Ureter (tissue), 1 donor: ENCODE results near the gene GREB1. TPM values are rescaled to one million over a fixed set of nuclear protein-coding genes. Genes with fewer than 3 reads are reported as not detected.

ENCODE experiments used
- DNase-seq: peaks from one replicate; pipeline ENCODE4 v3.0.0-alpha.2; 2020; ENCODE audit warnings: low spot score
- total RNA-seq: library from RNA; stranded (reverse); gene quantifications from one replicate; pipeline ENCODE4 v1.2.4, GENCODE V29; 2023
- donor health status: DM: yes; HTN: yes; CAD: no.

Gene GREB1, protein sequence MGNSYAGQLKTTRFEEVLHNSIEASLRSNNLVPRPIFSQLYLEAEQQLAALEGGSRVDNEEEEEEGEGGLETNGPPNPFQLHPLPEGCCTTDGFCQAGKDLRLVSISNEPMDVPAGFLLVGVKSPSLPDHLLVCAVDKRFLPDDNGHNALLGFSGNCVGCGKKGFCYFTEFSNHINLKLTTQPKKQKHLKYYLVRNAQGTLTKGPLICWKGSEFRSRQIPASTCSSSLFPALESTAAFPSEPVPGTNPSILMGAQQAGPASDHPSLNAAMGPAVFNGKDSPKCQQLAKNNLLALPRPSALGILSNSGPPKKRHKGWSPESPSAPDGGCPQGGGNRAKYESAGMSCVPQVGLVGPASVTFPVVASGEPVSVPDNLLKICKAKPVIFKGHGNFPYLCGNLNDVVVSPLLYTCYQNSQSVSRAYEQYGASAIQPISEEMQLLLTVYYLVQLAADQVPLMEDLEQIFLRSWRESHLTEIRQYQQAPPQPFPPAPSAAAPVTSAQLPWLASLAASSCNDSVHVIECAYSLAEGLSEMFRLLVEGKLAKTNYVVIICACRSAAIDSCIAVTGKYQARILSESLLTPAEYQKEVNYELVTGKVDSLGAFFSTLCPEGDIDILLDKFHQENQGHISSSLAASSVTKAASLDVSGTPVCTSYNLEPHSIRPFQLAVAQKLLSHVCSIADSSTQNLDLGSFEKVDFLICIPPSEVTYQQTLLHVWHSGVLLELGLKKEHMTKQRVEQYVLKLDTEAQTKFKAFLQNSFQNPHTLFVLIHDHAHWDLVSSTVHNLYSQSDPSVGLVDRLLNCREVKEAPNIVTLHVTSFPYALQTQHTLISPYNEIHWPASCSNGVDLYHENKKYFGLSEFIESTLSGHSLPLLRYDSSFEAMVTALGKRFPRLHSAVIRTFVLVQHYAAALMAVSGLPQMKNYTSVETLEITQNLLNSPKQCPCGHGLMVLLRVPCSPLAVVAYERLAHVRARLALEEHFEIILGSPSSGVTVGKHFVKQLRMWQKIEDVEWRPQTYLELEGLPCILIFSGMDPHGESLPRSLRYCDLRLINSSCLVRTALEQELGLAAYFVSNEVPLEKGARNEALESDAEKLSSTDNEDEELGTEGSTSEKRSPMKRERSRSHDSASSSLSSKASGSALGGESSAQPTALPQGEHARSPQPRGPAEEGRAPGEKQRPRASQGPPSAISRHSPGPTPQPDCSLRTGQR (N-terminal part only)
- total RNA-seq, result 5.1 TPM

DNA sequence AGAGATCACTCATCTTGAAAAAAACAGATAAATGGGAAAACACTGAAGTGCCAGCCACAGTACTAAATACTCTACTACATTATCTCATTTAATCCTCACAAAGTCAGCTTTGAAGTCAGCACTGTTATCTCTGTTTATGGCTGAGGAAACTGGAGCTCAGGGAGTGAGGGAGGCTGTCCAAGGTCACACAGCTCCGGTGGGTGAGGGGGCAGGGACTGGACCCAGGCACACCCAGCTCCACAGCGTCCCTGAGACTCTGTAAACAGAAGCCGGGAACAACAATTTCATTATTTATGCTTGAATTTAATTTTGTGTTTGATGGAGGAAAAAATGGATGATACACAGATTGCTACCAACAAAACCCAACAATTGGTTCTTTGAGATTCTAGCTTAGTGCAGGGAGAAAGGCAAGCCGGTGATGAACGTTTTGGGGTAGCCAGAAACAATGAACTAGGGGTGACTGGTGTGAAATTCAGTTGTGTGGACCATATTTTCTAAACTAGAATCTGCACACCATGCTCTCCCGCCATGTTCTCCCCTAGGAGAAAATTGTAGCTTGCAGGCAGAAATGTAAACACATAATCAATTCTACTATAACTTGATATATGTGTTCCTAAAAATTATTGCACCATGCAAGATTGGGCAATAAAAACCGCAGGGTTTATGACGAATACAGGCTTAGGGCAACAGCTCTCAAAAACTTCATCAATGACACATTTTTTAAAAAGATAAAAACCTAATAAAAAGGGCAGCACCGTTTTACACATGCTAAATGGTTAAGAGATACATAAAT is at the start of gene GREB1:
Gene GREB1 (plus strand): TSS at position 768 of the 793 bp plus-strand sequence. CDS start 22,570 bp downstream, outside the sequence.
- no peak for DNase-seq

DNA sequence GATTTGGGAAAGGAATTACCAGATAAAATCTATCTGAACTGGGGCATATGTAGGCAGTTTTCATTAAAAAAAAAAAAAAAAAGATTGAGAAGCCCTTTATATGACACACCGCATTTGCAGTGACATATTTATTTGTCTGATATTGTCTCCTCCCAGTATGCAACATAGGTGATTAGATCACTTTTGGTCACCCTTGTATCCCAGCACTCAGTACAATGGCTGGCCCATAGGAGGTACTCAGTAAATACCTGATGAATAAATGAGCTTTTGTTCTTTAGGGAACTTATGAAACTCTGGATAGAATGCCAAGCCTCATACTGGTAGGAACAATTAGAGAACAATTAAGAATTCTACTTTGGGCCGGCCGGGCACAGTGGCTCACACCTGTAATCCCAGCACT is 45.0 kb upstream of the GREB1 start:
- no peak for DNase-seq

DNA sequence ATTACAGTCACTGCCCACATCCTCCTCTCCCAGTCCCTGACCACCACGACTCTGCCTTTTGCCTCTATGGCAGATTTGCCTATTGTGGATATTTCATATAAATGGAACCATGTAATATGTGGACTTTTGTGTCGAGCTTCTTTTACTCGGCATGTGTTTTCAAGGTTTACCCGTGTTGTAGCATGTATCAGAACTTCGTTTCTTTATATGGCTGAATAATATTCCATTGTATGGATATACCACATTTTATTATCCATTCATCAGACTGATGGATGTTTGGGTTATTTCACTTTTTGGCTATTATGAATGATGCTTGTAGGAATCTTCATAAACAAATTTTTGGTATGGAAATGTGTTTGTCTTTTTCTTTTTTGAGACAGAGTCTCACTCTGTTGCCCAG is 43.7 kb upstream of the GREB1 start:
- DNase-seq, result no peak

DNA sequence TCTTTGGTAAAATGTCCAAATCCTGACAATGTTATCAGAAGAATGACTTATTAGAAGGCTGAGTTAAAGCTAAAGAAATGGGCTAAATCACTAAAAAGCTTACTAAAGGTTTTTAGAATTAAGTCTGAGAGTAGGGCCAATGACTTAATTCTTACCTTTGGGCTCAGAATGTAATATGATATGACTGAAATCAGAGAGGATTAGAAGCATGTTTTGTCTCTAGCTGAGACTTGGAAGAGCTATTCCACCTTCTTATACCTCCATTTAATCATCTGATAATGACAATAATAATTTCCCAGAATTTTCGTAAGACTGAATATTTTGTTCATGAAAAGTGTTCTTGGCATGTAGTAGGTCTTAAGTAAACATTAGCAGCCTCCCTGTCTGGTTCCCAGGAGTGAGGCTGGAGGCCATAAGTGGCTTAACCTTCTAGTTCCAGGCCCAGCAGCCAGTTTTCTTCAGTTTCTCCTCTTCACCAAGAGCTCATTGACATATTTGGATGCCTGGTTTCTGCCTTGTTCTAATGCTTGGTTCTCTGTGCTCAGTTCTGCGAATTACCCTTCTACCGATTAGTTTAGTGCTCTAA is 42.4 kb upstream of the GREB1 start:
- DNase-seq, result no peak

DNA sequence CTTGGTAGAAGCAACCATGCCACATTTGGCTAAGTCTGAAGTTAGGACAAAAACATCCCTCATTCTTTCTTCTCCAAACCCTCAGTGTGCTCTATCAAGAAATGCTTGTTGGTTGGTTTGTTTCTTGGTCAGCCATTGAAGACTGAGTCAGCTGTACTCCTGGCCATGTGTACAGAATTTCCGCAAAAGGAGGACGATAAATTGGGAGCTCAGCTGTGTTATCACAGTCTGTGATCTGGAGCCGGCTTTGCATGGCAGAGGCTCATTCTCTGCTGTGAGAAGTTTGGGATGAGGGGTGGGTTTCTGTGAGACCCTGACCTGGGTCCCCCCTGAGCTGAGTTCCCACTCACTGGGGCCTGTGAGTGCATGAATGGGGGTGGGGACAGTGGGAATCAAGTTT is 41.6 kb upstream of the GREB1 start:
- DNase-seq, result no peak

DNA sequence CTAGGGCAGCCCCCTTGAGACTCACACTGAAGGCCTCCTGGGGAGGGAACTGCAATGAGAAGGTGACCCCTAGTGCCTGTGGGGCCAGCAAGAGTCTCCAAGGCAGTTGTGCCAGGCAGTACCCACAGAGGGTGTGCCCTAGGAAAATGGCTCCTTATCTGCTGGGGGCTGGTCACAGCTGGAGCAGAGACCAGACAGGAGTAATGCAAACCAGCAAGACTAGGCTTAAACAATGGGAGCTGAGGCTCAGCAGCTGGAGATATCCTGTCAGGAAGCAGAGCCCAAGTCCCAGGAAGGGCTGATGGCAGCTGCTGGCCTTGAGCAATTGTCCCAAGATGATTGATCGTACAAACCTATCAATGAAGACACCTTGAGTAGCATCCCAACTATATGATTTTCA is 41.1 kb upstream of the GREB1 start:
- DNase-seq, result no peak

DNA sequence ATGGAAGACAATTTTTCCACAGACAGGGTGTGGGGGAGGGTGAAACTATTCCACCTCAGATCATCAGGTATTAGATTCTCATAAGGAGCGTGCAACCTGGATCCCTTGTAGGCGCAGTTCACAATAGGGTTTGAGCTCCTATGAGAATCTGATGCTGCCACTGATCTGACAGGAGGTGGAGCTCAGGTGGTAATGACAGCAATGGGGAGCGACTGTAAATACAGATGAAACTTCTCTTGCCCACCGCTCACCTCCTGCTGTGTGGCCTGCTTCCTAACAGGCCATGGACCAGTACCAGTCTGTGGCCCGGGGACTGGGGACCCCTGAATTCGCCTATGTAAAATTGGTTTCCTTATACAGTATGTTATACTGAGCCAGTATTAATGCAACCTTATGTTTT is 40.6 kb upstream of the GREB1 start:
- DNase-seq, result no peak

DNA sequence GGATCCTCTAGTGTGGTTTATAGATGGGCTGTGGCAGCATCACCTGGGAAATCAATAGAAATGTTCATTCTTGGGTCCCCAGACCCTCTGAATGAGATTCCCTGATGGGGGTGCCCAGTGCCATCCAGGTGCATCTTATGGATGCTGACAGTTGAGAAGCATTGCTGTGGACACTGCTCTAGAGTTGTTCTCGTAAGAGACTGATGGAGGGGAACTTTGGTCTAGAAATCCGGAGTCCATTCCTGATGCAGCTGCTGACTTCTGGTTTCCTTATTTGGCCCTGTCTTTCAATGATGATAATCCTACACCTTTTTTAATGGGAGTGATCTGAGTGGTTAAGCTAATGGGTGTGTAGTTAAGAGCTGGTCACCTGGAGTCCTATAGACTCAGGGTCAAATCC is 39.5 kb upstream of the GREB1 start:
- DNase-seq, result no peak

DNA sequence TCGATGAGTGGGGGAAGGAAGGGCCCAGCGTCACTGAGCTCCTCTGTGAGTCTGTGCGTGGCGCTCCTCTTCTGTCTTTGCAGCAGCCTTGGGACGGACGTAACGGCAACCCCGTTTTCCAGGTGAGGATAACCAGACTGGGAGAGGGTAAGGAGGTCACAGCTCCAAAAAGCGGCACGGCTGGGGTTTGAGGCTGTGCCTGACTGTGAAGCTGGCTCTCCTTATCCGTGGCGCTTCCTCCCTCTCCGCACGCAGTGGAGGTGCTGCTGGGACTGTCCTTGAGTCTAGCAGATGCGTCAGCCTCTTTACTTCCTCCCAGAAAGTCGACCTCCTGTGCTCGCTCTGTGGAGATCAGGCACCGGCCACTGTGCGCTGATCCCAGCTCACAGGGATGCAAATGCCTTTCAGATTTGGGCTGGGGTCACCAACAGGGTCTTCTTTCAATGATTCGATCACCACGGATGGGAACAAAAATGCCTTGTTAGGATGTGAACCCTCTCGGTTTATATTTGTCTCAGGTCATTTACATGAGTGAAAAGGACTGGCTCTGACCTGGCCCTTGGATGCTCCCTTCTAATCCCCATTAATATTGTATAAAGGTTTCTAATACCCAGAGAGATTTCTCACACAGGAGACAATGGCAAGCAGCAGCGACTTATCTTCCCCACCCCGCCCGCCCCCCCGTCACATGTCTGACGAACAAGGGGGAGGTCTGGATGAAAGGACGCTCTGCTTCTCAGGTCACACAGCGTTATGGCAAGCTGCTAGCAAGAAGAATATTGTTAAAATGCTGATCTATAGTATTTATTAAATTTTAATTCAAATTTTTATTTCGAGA is 37.8 kb upstream of the GREB1 start:
- DNase-seq, result no peak

DNA sequence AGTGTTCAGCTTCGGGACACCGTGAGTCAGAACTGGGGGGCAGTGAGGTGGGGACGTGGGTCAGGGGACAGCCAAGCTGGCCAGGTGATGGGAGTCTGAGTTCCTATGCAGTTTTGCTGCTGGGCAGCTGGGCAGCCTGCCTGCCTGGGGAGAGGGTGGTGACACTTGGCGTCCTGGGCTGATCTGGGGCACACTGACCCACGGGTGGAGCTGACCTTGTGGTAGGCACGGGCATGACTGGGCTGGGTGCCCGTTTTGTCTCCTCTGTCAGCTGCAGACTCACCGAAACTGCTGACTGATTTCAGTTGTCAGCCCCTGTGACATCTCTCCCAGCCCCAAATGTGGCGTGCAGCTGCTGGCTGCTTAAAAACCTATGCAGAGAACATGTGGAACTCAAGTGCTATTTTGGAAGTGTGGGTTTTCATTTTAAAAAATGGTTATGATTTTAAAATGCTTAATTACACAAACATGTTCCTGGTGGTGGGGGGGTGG is 35.3 kb upstream of the GREB1 start:
- no peak for DNase-seq

DNA sequence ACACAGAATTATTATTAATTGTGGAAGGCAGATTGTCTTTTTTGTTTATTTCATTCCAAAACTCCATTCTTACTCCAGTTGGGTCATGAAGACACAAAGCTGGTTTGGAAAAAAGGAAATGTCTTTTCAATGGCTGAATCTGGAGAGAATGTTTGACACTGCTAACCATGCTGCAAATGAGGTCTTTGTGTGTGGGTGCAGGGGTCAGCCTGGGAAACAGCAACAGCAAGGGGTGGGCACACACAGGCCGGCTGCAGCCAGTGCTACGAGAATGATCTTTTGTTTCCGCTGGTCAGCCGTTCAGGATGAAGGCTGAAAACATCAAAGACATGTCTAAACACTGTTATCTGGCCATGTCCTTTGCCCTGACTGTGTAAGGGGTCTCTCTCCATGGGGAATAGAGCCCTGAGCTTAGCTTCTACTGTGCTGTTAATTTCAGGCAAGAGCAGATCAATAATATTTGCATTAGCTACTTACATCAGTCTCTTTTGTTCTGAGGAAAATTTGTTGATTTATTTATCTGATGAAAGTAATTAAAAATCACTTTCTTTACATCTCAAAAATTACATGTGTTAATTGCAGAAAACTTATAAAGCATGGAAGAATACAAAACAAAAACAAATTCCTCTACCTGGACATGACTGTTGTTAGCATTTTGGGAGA is 34.6 kb upstream of the GREB1 start:
- no peak for DNase-seq

DNA sequence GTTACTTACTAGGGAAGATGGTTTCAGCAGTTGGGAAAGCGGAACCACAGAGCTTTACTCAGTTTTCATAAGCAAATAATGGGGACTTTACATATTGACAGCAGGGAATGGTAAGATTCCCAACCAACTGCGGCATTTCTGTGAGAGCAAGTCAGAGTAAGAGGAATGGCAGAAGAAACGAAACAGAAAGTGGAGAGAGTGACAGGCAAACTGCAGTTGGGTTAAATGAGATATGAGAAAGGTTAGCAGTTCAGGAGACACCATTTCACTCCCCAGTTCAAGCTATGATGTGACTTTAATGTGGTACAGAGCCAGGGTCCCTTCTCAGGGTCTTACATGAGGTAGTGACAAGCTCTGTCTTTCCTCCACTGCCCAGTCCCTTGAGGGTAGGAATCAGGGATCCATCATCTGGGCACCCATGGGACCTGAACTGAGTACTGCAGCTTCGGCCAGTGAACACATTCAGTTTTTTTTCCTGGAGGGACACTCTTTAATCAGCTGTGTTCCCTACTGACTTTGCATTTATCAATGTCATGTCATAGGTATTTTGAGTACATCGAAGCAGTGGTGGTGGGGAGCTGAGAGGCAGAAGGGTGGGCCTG is 33.0 kb upstream of the GREB1 start:
- no peak for DNase-seq

DNA sequence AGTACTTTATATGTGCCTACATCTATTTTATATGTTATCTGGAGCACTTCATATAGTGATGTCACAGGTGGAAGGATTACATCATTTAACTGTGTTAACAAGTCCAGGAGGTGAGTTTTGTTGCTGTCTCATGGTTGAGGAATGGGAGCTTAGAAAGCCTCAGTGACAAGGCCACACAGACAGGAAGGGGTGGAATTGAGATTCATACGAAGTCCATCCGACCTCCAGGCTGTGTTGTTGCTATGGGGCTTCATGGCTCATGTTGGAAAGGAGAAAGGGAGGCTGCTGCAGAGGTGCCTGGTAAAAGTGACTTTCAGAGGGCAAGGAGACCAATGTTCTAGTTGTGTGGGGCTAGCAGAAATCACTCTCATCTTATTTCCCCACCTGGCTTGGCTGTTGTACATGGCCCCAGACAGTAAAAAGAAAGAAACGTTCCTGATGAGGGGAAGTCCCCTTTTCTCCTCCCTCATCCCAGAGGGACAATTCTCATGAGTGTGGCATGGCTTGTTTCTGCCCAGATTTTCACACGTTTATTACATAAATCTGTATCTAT is 31.0 kb upstream of the GREB1 start:
- no peak for DNase-seq

DNA sequence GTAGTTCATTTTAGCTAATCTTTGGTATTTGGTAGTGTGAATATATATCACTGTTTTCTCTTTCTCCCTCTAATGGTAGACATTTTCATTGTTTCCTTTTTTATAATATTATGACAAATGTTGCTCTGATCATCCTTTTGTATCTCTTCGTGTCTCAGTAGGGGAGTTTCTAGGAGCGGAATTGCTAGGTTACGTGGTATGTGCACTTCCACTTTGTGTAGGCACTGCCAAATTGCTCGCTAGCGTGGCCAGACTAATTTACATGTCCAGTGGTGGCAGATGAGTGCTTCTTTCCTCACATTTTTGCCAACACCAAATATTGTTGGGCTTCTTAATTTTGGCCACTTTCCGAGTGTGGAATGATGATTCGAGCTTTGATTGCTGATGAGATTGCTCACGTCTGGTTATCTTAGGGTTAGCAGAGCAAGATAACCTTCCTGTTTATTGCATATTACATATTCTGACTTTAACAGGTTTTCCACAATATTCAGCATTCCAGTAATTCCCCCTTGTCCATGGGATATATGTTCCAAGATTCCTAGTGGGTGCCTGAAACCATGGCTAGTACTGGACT is 30.4 kb upstream of the GREB1 start:
- no peak for DNase-seq

DNA sequence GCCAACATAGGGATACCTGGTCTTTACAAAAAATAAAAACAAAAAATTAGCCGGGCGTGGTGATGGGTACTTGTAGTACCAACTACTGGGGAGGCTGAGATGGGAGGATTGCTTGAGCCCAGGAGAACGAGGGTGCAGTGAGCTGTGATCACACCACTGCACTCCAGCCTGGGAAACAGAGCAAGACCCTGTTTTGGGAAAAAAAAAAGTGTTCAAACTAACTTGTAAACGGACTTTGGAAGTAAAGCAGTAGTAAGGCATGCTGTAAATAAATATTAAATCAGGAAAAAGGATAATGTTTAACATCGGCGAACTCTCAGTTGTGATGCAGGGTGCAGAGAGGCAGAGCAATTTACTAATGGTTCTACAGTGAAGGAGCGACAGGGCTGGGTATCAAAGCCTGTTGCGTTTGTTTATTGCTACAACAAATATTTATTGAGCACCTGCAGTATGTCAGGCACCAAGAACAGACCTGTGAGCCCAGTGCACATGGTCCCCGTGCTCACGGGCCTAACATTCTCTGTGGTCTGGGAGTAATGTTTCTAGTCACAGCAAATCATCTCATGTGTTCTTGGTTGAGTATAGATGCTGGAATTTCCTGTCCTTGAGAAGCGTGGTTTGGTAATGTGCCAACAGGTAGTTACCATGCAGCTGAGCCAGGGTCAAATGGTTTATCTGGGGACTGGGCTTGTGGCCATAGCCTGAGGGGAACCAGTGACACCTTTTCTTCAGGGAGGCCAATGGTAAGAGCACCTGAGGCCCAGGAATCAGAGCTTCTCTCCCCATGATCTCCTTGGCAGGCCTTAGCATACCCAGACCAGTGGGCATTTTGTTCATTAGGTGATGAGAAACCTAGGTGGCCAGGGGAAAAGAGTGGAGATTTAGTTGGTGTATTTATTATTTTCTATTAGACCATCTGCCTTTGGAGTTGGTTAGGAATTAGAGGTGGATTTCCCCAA is 27.9 kb upstream of the GREB1 start:
- DNase-seq, result no peak

DNA sequence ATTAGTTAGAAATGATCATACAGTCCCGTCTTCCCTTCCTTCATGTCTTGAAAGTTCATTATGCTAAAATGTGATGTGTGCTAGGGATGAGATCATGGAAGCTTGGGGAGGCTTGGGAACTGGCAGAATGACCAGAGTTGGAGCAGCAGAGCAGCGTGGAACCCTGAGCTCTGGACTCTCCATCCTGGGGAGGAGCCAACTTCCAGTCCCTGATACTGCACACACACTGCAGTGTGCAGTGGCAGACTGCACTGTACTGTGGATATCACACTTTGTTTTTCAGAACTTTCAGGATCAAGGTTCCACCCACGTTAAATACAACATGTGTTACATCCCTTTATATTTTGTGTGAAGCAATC is 27.3 kb upstream of the GREB1 start:
- DNase-seq, result no peak

DNA sequence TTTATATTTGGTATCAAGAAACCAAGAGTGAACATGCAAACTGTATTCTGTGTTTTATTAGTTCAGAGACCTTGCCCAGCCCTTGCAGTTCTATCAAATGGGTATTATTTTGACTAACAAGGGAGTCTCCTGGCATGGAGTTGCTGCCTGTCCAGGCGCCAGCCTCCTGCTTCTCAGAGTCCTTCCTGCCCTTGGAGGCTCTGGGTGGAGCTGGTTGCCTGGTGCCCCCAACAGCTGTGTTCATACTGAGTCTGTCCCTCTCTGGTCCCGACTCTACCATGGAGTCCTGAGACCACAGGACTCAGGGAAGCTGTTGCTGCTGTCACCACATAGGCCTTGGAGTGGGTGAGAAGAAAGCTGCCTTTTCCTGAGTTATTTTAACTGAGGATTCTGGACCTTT is 26.3 kb upstream of the GREB1 start:
- DNase-seq, result no peak
